Placental pericyte (primary cell): Measurements from ENCODE around the gene CLASRP. TPM values are rescaled to one million over a fixed set of nuclear protein-coding genes. Genes with fewer than 3 reads are reported as not detected.

Experiments
- small RNA-seq: library from RNA; depleted of rRNA; stranded (forward); fragments of <200 nt; gene quantifications from one replicate; pipeline ENCODE3, GENCODE V24; 2012; ENCODE audit warnings: low replicate concordance
- total RNA-seq: library from RNA; depleted of rRNA; stranded (reverse); fragments of >200 nt; gene quantifications from 2 replicates; pipeline ENCODE4 v1.2.3, GENCODE V29; 2012

The CLASRP gene, protein sequence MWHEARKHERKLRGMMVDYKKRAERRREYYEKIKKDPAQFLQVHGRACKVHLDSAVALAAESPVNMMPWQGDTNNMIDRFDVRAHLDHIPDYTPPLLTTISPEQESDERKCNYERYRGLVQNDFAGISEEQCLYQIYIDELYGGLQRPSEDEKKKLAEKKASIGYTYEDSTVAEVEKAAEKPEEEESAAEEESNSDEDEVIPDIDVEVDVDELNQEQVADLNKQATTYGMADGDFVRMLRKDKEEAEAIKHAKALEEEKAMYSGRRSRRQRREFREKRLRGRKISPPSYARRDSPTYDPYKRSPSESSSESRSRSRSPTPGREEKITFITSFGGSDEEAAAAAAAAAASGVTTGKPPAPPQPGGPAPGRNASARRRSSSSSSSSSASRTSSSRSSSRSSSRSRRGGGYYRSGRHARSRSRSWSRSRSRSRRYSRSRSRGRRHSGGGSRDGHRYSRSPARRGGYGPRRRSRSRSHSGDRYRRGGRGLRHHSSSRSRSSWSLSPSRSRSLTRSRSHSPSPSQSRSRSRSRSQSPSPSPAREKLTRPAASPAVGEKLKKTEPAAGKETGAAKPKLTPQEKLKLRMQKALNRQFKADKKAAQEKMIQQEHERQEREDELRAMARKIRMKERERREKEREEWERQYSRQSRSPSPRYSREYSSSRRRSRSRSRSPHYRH
- 27.1 and 30.1 TPM in 2 replicates for total RNA-seq

DNA sequence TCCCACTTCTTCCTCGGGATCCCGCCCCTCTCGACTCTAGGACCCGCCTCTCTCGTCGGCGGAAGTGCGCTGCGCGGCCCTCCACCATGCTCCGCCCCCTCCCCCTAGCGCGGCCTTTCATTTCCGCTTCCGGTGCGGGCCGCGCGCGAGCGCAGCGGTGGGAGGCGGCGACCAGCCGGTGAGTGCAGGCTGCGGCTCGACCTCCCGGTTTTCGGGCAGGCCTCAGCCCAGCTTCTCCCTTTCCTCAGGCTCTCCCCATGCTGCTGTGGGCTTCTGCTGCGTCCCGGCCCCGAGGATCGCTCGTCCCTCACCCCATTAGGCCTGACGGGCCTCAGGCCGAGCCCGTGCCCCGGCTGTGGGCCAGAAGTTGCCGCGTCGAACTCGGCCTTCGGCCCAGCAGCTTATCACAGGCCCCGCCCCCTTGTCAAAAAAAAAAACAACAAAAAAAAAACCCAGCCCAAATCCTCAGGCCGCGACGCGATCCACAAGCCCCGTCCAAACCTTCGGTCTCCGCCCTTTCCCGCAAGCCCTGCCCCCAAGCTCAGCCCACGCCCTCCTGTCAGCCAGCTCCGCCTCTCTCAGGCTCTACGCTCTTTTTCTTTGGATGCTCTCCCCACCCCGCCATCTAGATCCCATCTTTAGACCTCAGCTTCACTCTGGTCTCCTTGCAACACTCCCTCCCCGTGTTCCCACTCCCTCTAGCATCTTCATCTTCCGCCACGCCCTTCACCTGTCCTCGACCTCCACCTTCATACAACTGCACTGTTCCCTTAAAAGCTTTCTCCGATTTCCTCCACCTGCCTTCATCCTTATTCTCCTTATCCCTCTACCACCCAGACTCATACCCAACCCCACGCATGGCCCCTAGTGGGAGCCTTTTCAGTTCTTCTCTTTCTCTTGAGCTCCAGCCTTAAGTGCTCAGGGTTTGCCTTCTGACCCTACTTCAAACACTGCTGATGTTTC lies at the start of gene CLASRP:
TSS of gene CLASRP (plus strand) at position 115 of the 963 bp plus-strand sequence. CDS start 1,168 bp downstream, outside the sequence.

DNA sequence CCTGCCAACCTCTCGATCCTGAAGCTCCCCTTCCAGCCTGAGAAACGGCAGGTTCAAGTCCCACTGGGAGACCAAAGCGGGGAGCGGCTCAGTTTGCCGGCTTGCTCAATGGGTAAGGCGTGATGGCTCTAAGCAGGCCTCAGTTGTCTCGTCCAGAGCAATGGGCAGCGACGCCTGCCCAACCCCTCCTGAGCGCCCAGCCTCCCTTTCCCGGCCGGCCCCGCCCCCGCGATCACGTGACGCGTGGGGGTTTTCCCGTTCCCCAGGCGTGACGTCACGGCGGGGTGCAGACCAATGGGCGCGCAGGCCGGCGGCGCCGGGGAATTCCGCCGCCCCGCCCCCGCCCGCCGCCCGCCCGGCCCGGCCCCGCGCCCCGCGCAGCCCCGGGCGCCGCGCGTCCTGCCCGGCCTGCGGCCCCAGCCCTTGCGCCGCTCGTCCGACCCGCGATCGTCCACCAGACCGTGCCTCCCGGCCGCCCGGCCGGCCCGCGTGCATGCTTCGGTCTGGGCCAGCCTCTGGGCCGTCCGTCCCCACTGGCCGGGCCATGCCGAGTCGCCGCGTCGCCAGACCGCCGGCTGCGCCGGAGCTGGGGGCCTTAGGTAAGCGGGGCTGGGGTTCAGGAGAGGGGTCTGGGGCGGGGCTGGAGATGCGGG lies 37.6 kb upstream of the CLASRP start, which contains the start of gene RELB:
TSS of gene RELB (plus strand) at position 378 of the 653 bp plus-strand sequence. CDS start at position 494, 116 bp downstream.

DNA sequence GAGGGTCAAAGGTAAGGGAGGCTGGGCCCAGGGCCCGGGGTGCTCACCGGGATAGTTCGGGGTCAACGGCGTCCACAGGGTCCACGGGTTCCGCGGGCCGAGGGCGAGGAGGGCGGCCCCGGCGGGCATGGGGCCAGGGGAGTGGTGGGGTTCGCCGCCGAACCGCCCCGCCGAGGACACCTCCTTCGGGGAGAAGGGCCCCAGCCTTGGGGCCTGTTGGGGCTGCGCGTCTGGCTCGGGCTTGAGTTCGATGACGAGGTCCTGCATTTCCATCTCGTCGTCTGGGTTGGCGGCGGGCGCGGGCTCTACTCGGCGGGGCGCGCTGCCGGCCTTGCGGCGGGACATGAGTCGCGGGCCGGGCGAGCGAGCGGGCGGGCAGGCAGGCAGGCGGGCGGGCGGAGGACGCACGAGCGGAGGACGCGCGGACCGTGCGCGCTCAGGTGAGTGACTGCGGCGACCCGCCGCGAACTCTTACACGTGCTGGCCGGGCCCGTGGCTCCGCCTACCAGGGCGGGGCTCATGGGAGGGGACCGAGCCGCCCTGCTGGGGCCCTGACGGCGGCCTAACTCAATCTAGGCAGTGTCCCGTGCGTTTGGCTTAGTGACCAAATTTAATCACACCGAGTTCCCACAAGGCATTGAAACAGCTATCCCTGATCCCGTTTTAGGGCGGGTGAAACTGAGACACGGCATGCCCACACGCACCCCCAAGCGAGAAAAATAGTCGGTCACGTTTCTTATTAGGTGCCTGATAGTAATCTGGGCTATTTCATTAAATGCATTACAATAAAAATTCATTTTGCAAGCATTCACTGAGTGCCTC lies 37.4 kb downstream of the CLASRP start, which contains the start of gene ZNF296:
TSS of gene ZNF296 (minus strand) at position 450 of the 822 bp plus-strand sequence. CDS start at position 345, 105 bp downstream.

DNA sequence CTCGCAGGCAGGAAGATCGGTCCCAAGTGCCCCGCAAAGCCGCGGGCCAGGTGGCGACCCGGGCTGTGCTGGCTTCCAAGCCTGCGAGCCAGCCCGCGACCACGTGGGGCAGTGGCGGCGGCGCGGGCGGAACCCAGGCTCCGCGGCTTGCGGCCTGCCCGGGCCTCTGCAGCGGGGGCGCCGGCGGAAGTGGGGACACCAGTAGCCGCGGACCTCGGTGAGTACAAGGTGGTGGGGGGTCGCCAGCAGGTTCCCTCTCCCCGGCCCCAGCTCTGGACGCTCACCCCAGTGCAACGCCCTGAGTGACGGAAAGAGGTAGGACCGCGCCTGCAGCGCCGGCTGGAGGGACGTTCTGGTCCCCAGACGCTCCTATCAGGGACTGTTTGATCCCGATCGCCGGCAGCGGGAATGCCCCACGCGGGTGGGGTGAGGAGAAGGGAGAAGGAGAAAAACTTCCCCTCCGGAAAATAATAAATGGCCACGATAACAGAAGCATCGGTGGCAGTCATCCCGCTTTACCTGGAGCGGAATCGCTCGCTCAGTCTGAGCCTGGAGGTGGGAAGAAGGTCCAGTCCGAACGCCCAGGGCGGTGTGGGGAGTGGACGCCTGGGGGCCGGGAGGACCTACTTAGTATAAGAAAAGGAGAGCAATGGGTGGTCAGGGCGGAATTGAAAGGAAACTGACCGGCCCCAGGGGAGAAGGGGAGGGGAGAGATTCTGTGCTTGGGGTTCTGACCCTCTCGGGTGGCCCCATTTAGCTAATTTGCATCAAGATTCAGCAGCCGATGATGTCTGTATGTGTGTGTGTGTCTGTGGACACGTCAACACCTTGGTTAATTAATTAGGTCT lies 40.4 kb downstream of the CLASRP start, which contains the start of gene GEMIN7:
TSS of gene GEMIN7 (plus strand) at position 198 of the 848 bp plus-strand sequence. CDS start 10,855 bp downstream, outside the sequence.

DNA sequence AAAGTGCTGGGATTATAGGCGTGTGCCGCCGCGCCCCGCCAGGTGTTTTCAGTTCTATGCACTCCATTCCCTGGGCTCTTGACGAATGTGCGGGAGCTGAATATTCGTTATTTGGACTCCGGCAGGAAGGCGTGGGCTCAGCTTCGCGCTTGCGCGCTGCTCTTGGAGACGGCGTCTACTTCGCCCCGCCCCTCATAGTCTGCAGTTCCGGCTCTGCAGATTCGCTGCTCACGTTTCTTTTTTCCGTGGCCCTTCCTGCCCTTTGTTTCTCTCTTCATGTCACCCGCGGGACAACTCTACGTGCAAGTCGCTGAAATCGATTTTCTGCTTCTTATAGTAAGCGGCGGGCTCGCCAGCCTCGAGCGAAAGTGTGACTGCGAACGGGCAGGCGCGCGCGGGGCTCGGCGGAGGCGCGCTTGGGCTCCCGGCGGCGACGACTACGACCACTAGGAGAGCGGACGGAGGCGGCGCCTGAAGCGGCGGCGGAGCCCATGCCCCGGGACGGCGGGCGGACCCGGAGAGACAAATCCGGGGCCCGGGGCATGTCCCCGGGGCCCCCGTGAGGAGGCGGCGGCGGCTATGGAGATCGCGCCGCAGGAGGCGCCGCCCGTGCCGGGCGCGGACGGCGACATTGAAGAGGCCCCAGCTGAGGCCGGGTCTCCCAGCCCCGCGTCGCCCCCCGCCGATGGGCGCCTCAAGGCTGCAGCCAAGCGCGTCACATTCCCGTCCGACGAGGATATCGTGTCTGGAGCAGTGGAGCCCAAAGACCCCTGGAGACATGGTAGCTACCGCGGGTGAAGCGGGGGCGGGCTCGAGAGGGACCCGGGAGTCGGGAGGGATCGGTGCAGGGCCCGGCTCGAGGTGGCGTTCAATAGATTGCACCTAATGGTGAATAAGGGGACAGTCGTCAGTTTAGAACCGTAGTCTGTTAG lies 54.2 kb downstream of the CLASRP start, which contains the start of gene PPP1R37:
TSS of gene PPP1R37 (plus strand) at position 433 of the 932 bp plus-strand sequence. CDS start at position 580, 147 bp downstream.

Small RNA genes lying within 50 kb of the gene (small RNA-seq; reads per million reads assigned to genes)
- not detected for gene RNU6-611P

Other genes with a start within 250 kb of the CLASRP start
- 6.1 and 7.4 TPM in 2 replicates for gene BCAM, start 229.9 kb upstream of the CLASRP start, total RNA-seq
- gene NECTIN2, start 192.7 kb upstream of the CLASRP start, total RNA-seq: 127 and 152 TPM in 2 replicates
- gene TOMM40, start 147.8 kb upstream of the CLASRP start, total RNA-seq: 65.9 and 144 TPM in 2 replicates
- 5.9 and 18.4 TPM in 2 replicates for gene APOE, start 133.2 kb upstream of the CLASRP start, total RNA-seq
- gene APOC1, start 124.4 kb upstream of the CLASRP start, total RNA-seq: 0.57 and 4.4 TPM in 2 replicates
- not detected in 2 replicates for gene APOC4, start 96.8 kb upstream of the CLASRP start, total RNA-seq
- not detected in 2 replicates for gene APOC2, start 93.0 kb upstream of the CLASRP start, total RNA-seq
- 56.9 and 71.7 TPM in 2 replicates for gene CLPTM1, start 83.7 kb upstream of the CLASRP start, total RNA-seq
- 18.9 and 27.4 TPM in 2 replicates for gene RELB, start 37.6 kb upstream of the CLASRP start, total RNA-seq
- 0.57 TPM in 1 of 2 replicates, not detected in the other for gene ZNF296, start 37.4 kb downstream of the CLASRP start, total RNA-seq
- gene GEMIN7, start 40.2 kb downstream of the CLASRP start, total RNA-seq: 15.1 and 34.5 TPM in 2 replicates
- gene PPP1R37, start 54.1 kb downstream of the CLASRP start, total RNA-seq: 40.3 and 47.5 TPM in 2 replicates
- gene NKPD1, start 121.9 kb downstream of the CLASRP start, total RNA-seq: under 0.01 and 0.29 TPM in 2 replicates
- 1.3 and 12.3 TPM in 2 replicates for gene TRAPPC6A, start 139.2 kb downstream of the CLASRP start, total RNA-seq
- 6.7 and 11.6 TPM in 2 replicates for gene BLOC1S3, start 139.7 kb downstream of the CLASRP start, total RNA-seq
- under 0.01 TPM in 1 of 2 replicates, not detected in the other for gene EXOC3L2, start 206.4 kb downstream of the CLASRP start, total RNA-seq
- gene MARK4, start 212.2 kb downstream of the CLASRP start, total RNA-seq: 13.7 and 19.9 TPM in 2 replicates